Neutrophil (primary cell): ENCODE measurements around the gene CHRNA7.

Experiments used
- H3K27ac ChIP-seq: fragments of 200-600 bp; sonication (generic); 2 replicates; pipeline ENCODE4 v1.5.1; 2016; ENCODE audit warnings: mild to moderate bottlenecking, moderate library complexity
- H3K27me3 ChIP-seq: fragments of 200-600 bp; sonication (generic); 2 replicates; pipeline ENCODE4 v1.6.0; 2016; ENCODE audit warnings: mild to moderate bottlenecking
- H3K36me3 ChIP-seq: fragments of 200-600 bp; sonication (generic); 2 replicates; pipeline ENCODE4 v1.5.1; 2017
- H3K4me1 ChIP-seq, 2 experiments: fragments of 200-600 bp in 1 of 2; sonication (generic) in 1 of 2; 1 replicate in 1 of 2; 2 replicates in 1 of 2; pipeline versions ENCODE4 v1.5.1 to v1.6.1; 2013 to 2016; ENCODE audit warnings: low read depth in 1 of 2, low read length in 1 of 2, mild to moderate bottlenecking in 1 of 2, moderate library complexity in 1 of 2; ENCODE audit not compliant: control insufficient read depth in 1 of 2, insufficient read depth in 1 of 2
- H3K4me3 ChIP-seq, 2 experiments: fragments of 200-600 bp in 1 of 2; sonication (generic) in 1 of 2; 1 replicate in 1 of 2; 2 replicates in 1 of 2; pipeline ENCODE4 v1.5.1; 2013 to 2016; ENCODE audit warnings: low read depth in 1 of 2, low read length in 1 of 2, mild to moderate bottlenecking in 1 of 2, moderate library complexity in 1 of 2
- H3K9me3 ChIP-seq: fragments of 200-600 bp; sonication (generic); 2 replicates; pipeline ENCODE4 v1.5.1; 2016
- CTCF ChIP-seq: fragments of 200-600 bp; sonication (generic); IDR thresholded peaks from 2 replicates; pipeline ENCODE4 v1.5.1; 2016; ENCODE audit warnings: antibody characterized with exemption

Gene CHRNA7

GRCh38 chr15:32067115-32067514, 36.8 kb downstream of the CHRNA7 start:
- Histone ChIP-seq H3K4me3 (no peak overlapping the region), H3K4me1 (no peaks in the 10 kb centered on the region), H3K27ac (no peak overlapping the region), H3K9me3 (no peaks in the 10 kb centered on the region), H3K27me3 (no peaks in the 10 kb centered on the region), H3K36me3 (no peaks in the 10 kb centered on the region)
- TF ChIP-seq CTCF = no peak

- Histone ChIP-seq H3K27me3 (no peaks in the 10 kb centered on the region), H3K9me3 (no peaks in the 10 kb centered on the region), H3K36me3 (no peaks in the 10 kb centered on the region), H3K27ac (no peak overlapping the region), H3K4me1 (no peaks in the 10 kb centered on the region), H3K4me3 (no peak overlapping the region)
- TF ChIP-seq CTCF = no peak
Observed at GRCh38 chr15:32089851-32090359, 59.6 kb downstream of the CHRNA7 start.

- Histone ChIP-seq H3K4me3 (no peak overlapping the region), H3K27ac (no peak overlapping the region), H3K4me1 (no peaks in the 10 kb centered on the region), H3K27me3 (no peaks in the 10 kb centered on the region), H3K9me3 (no peaks in the 10 kb centered on the region), H3K36me3 (no peaks in the 10 kb centered on the region)
- no peak for TF ChIP-seq CTCF
Observed at GRCh38 chr15:32091505-32092380, 61.4 kb downstream of the CHRNA7 start.

- no peaks in the 10 kb centered on the region for H3K36me3 ChIP-seq
- no peaks in the 10 kb centered on the region for H3K4me1 ChIP-seq
- H3K27me3 ChIP-seq = peaks cover 5% of the 10 kb centered on the region
- no peak for TF ChIP-seq CTCF
- H3K9me3 ChIP-seq = no peaks in the 10 kb centered on the region
- no peak overlapping the region for H3K27ac ChIP-seq
- no peak overlapping the region for H3K4me3 ChIP-seq
Observed at GRCh38 chr15:32096213-32096612, 65.9 kb downstream of the CHRNA7 start.

- Histone ChIP-seq H3K27ac (no peak overlapping the region), H3K27me3 (peaks cover 5% of the 10 kb centered on the region), H3K36me3 (no peaks in the 10 kb centered on the region), H3K4me3 (no peak overlapping the region), H3K9me3 (no peaks in the 10 kb centered on the region), H3K4me1 (no peaks in the 10 kb centered on the region)
- TF ChIP-seq CTCF = no peak
Observed at GRCh38 chr15:32096916-32097617, 66.8 kb downstream of the CHRNA7 start.
